Endothelial cell of umbilical vein (primary cell): ENCODE data around the gene ANKRD13B. TPM values are rescaled to one million over a fixed set of nuclear protein-coding genes. Genes with fewer than 3 reads are reported as not detected.

ENCODE experiments used
- BruUV-seq: library from RNA; stranded (reverse); fragments of 400-500 nt; replicated peaks from 2 replicates; lab custom pipeline; 2021; lab: Mats Ljungman, UMichigan
- CTCF ChIA-PET: fragments of 300-600, 350-600 bp; sonication (Branson Sonifier 250); formaldehyde crosslinking; loops from one replicate; lab custom pipeline; 2021; ENCODE audit warnings: antibody characterized with exemption, inconsistent platforms; lab: Charles Lee
- POLR2A ChIA-PET: fragments of 300-600, 350-600 bp; sonication (Branson Sonifier 250); formaldehyde crosslinking; loops from one replicate; lab custom pipeline; 2021; ENCODE audit warnings: antibody characterized with exemption, inconsistent platforms; lab: Charles Lee
- DNase-seq: peaks from one replicate; pipeline ENCODE4 v3.0.0-alpha.2; 2011; ENCODE audit warnings: low read depth, low spot score
- FAIRE-seq: peaks from 2 replicates; lab custom pipeline; 2011; peaks lifted over from hg19 to GRCh38; lab: Jason Lieb, UNC
- H2AFZ ChIP-seq: 2 replicates; pipeline ENCODE4 v1.6.0; 2012; ENCODE audit warnings: low read depth, low read length, control low read depth, inconsistent platforms
- H3K27ac ChIP-seq: 2 replicates; pipeline ENCODE4 v1.5.1; 2011; ENCODE audit warnings: low read depth, mild to moderate bottlenecking, control low read depth, low read length, moderate library complexity; ENCODE audit not compliant: insufficient read depth
- H3K27me3 ChIP-seq, 2 experiments: 2 replicates each; pipeline versions ENCODE4 v1.6.0 to v1.6.1; 2011; ENCODE audit warnings: low read length in 2 of 2, mixed read lengths in 1 of 2; ENCODE audit not compliant: control insufficient read depth in 2 of 2, insufficient read depth in 2 of 2
- H3K36me3 ChIP-seq, 2 experiments: 2 replicates in 1 of 2; 3 replicates in 1 of 2; pipeline ENCODE4 v1.5.1; 2011; ENCODE audit warnings: low read length in 2 of 2, mild to moderate bottlenecking in 1 of 2, moderate library complexity in 1 of 2; ENCODE audit not compliant: control insufficient read depth in 2 of 2, insufficient read depth in 2 of 2; ENCODE audit errors: extremely low read depth in 1 of 2
- H3K4me1 ChIP-seq: 3 replicates; pipeline ENCODE4 v1.5.1; 2011; ENCODE audit warnings: mild to moderate bottlenecking, low read length; ENCODE audit not compliant: control insufficient read depth, insufficient read depth; ENCODE audit errors: extremely low read depth
- H3K4me2 ChIP-seq: 2 replicates; pipeline ENCODE4 v1.6.1; 2011; ENCODE audit warnings: low read length, control low read depth, mixed read lengths; ENCODE audit not compliant: insufficient read depth
- H3K4me3 ChIP-seq, 3 experiments: fragments of 200-600 bp in 1 of 3; sonication (generic), shearing (Covaris generic) in 1 of 3; replicated peaks in 1 of 3; 2 replicates each; pipeline ENCODE4 v1.5.1; 2011 to 2016; ENCODE audit warnings: control low read depth in 3 of 3, low read length in 3 of 3, mild to moderate bottlenecking in 2 of 3, inconsistent platforms in 1 of 3, low read depth in 1 of 3, moderate library complexity in 1 of 3; ENCODE audit not compliant: insufficient read depth in 1 of 3
- H3K79me2 ChIP-seq: 2 replicates; pipeline ENCODE4 v1.6.0; 2012; ENCODE audit warnings: low read length, inconsistent platforms; ENCODE audit not compliant: control insufficient read depth, insufficient read depth
- H3K9ac ChIP-seq: replicated peaks from 2 replicates; pipeline ENCODE3; 2011; ENCODE audit warnings: low read length, control low read depth; ENCODE audit not compliant: insufficient read depth; ENCODE audit errors: extremely low read depth
- H3K9me1 ChIP-seq: replicated peaks from 3 replicates; pipeline ENCODE4 v1.6.0; 2011; ENCODE audit warnings: mild to moderate bottlenecking, low read length; ENCODE audit not compliant: control insufficient read depth, insufficient read depth; ENCODE audit errors: extremely low read depth
- H3K9me3 ChIP-seq: replicated peaks from 2 replicates; pipeline ENCODE4 v1.5.1; 2012; ENCODE audit warnings: low read length, inconsistent platforms; ENCODE audit not compliant: control insufficient read depth, insufficient read depth
- H4K20me1 ChIP-seq: replicated peaks from 2 replicates; pipeline ENCODE3; 2011; ENCODE audit warnings: mild to moderate bottlenecking, low read length; ENCODE audit not compliant: control insufficient read depth, insufficient read depth; ENCODE audit errors: extremely low read depth
- EZH2 ChIP-seq: IDR thresholded peaks from 2 replicates; pipeline ENCODE4 v1.6.1; 2012; ENCODE audit warnings: borderline replicate concordance, low read depth, mild to moderate bottlenecking, moderate library complexity, low read length, inconsistent platforms; ENCODE audit not compliant: severe bottlenecking
- FOS ChIP-seq: IDR thresholded peaks from 2 replicates; pipeline ENCODE4 v1.6.1; 2011; ENCODE audit warnings: mild to moderate bottlenecking, low read length, moderate library complexity, borderline replicate concordance; ENCODE audit not compliant: insufficient read depth
- GATA2 ChIP-seq: IDR thresholded peaks from 2 replicates; pipeline ENCODE4 v1.7.0; 2011; ENCODE audit warnings: low read depth, mild to moderate bottlenecking, moderate library complexity, mixed read lengths, low read length; ENCODE audit not compliant: insufficient read length, insufficient read depth
- JUN ChIP-seq: IDR thresholded peaks from 2 replicates; pipeline ENCODE4 v1.6.1; 2011; ENCODE audit warnings: borderline replicate concordance, low read depth; ENCODE audit not compliant: insufficient read length, insufficient read depth
- MYC ChIP-seq: IDR thresholded peaks from one replicate; pipeline ENCODE4 v1.6.1; 2011; ENCODE audit warnings: mild to moderate bottlenecking, low read depth, low read length
- POLR2AphosphoS5 ChIP-seq: IDR thresholded peaks from 2 replicates; pipeline ENCODE4 v1.6.1; 2012; ENCODE audit warnings: low read depth, mild to moderate bottlenecking, control low read depth, low read length, moderate library complexity; ENCODE audit not compliant: insufficient read depth
- dilution Hi-C: fragments of 300-500 bp; cut with MboI; formaldehyde crosslinking; loops from one replicate; pipeline ENCODE4 v1.15.0; 2019; ENCODE audit warnings: low sequenced_read_pairs; ENCODE audit not compliant: extremely low pct_ligation_motif_present
- intact Hi-C: fragments of 100-400 bp; cut with micrococcal nuclease; formaldehyde crosslinking; loops from one replicate; pipeline ENCODE4 v1.10.0; 2022
- polyA plus RNA-seq, 4 experiments: library from polyadenylated mRNA; depleted of rRNA in 3 of 4; stranded (reverse) in 3 of 4; unstranded in 1 of 4; fragments of >200 nt; gene quantifications; 2 replicates each; pipeline versions ENCODE4 v1.2.1 to v1.2.3, GENCODE V29; 2011 to 2012; ENCODE audit warnings: missing spikeins in 1 of 4
- total RNA-seq: library from RNA; stranded (reverse); gene quantifications from 2 replicates; pipeline ENCODE4 v1.2.3, GENCODE V29; 2021
- TF ChIP-seq, protein P1 (sequence below): IDR thresholded peaks from 2 replicates; pipeline ENCODE4 v1.6.1; 2011; ENCODE audit not compliant: insufficient read depth, insufficient read length
- TF ChIP-seq, protein P2 (sequence below), 2 donors: IDR thresholded peaks; 1 replicate in 1 of 2; 2 replicates in 1 of 2; pipeline ENCODE4 v1.5.1; 2011; ENCODE audit warnings: low read length in 2 of 2, mild to moderate bottlenecking in 2 of 2, moderate library complexity in 2 of 2, control low read depth in 1 of 2, inconsistent platforms in 1 of 2, low read depth in 1 of 2; ENCODE audit not compliant: insufficient read depth in 1 of 2; ENCODE audit errors: extremely low read depth in 1 of 2

ANKRD13B gene
- total and polyA plus RNA-seq, 2 donors (not counting 3 experiments of a cell fraction or from before 2014, with no cell fraction given): 21.1 to 23.2 TPM

DNA sequence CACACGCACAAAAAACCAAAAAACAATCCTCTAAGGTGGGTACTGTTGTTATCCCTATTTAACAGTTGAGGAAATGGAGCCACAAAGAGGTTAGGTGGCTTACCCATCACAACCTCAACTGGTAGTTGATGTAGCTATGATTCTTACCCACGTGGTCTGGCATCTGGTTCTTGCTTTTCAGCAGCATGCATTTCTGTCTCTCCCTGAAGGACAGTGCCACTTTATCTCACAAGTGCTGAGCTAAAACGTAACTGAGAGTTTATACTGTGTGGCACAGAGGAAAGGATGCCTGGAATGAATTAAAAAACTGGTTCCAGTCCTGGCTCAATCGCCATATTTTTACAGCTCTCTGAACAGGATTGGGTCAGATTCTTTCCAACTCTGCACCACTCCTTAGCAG, 31.7 kb downstream of the ANKRD13B start:
- CTCF ChIA-PET: interaction anchor here (0.7 to 5.1 kb wide), 8 partner anchors 7 to 469 kb away, joined by 3 to 37 read pairs (median 4); no protein-coding TSS in a partner anchor
- Histone ChIP-seq H3K27ac (no peak overlapping the region), H3K4me3 (no peak overlapping the region), H4K20me1 (no peaks in the 10 kb centered on the region), H3K36me3 (peaks cover 0 to 7% of the 10 kb centered on the region in 2 experiments), H3K9me1 (no peaks in the 10 kb centered on the region), H2AFZ (no peak overlapping the region), H3K27me3 (no peaks in the 10 kb centered on the region), H3K4me1 (peaks cover 6% of the 10 kb centered on the region), H3K79me2 (no peaks in the 10 kb centered on the region), H3K4me2 (no peak overlapping the region), H3K9ac (no peak overlapping the region), H3K9me3 (no peaks in the 10 kb centered on the region)
- no TSS peak for BruUV-seq
- intact Hi-C loops: no loop called here
- FAIRE-seq (no peak), DNase-seq (no peak)
- POLR2A ChIA-PET: no interaction called here
- TF ChIP-seq GATA2 (no peak), EZH2 (no peak), FOS (no peak), MYC (no peak), JUN (no peak), POLR2AphosphoS5 (no peak)
- TF ChIP-seq, protein P1, sequence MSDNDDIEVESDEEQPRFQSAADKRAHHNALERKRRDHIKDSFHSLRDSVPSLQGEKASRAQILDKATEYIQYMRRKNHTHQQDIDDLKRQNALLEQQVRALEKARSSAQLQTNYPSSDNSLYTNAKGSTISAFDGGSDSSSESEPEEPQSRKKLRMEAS: no peak
- TF ChIP-seq, protein P2, sequence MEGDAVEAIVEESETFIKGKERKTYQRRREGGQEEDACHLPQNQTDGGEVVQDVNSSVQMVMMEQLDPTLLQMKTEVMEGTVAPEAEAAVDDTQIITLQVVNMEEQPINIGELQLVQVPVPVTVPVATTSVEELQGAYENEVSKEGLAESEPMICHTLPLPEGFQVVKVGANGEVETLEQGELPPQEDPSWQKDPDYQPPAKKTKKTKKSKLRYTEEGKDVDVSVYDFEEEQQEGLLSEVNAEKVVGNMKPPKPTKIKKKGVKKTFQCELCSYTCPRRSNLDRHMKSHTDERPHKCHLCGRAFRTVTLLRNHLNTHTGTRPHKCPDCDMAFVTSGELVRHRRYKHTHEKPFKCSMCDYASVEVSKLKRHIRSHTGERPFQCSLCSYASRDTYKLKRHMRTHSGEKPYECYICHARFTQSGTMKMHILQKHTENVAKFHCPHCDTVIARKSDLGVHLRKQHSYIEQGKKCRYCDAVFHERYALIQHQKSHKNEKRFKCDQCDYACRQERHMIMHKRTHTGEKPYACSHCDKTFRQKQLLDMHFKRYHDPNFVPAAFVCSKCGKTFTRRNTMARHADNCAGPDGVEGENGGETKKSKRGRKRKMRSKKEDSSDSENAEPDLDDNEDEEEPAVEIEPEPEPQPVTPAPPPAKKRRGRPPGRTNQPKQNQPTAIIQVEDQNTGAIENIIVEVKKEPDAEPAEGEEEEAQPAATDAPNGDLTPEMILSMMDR (IDR thresholded peaks at IDR 0.05; ENCODE audit: extremely low read depth in 1 of 2, insufficient read depth in 1 of 2, low read depth in 1 of 2, low read length in 2 of 2): no peak
- dilution Hi-C loops: no loop called here
